Osteoblast (primary cell): ENCODE measurements around the gene SEPTIN8. TPM values are rescaled to one million over a fixed set of nuclear protein-coding genes. Genes with fewer than 3 reads are reported as not detected.
A peak's percentile ranks its signal among the peaks of the same experiment; 100 is the strongest.

Experiments used
- DNase-seq: peaks from one replicate; pipeline ENCODE4 v3.0.0; 2011; ENCODE audit warnings: low spot score, mixed read lengths; ENCODE audit not compliant: insufficient read length; ENCODE audit errors: missing footprints
- H2AFZ ChIP-seq: 2 replicates; pipeline ENCODE4 v1.6.0; 2011; ENCODE audit warnings: mild to moderate bottlenecking, low read length
- H3K27ac ChIP-seq: 2 replicates; pipeline ENCODE4 v1.5.1; 2011; ENCODE audit warnings: mild to moderate bottlenecking, low read depth, low read length, moderate library complexity
- H3K27me3 ChIP-seq: 2 replicates; pipeline ENCODE4 v1.6.0; 2012; ENCODE audit warnings: mild to moderate bottlenecking, control low read depth, inconsistent platforms, low read length, moderate library complexity; ENCODE audit not compliant: insufficient read depth
- H3K36me3 ChIP-seq: 2 replicates; pipeline ENCODE4 v1.5.1; 2011; ENCODE audit warnings: mild to moderate bottlenecking, low read length, control low read depth, moderate library complexity; ENCODE audit not compliant: insufficient read depth
- H3K4me1 ChIP-seq: 2 replicates; pipeline ENCODE4 v1.5.1; 2011; ENCODE audit warnings: mild to moderate bottlenecking, low read length, control low read depth, moderate library complexity; ENCODE audit not compliant: insufficient read depth
- H3K4me2 ChIP-seq: 2 replicates; pipeline ENCODE4 v1.6.0; 2011; ENCODE audit warnings: mild to moderate bottlenecking, low read length; ENCODE audit not compliant: insufficient read depth
- H3K4me3 ChIP-seq: fragments of 200-600 bp; sonication (generic); 3 replicates; pipeline ENCODE4 v1.5.1; 2012; ENCODE audit warnings: mild to moderate bottlenecking, low read length, inconsistent platforms; ENCODE audit not compliant: insufficient read depth
- H3K79me2 ChIP-seq: 2 replicates; pipeline ENCODE4 v1.6.0; 2012; ENCODE audit warnings: mild to moderate bottlenecking, low read length, control low read depth, inconsistent platforms; ENCODE audit not compliant: insufficient read depth
- H3K9me3 ChIP-seq: 2 replicates; pipeline ENCODE4 v1.5.1; 2011; ENCODE audit warnings: low read depth, low read length, control low read depth
- H4K20me1 ChIP-seq: 2 replicates; pipeline ENCODE4 v1.6.0; 2012; ENCODE audit warnings: mild to moderate bottlenecking, low read length, control low read depth; ENCODE audit not compliant: insufficient read depth
- CTCF ChIP-seq: IDR thresholded peaks from 2 replicates; pipeline ENCODE4 v1.5.1; 2011; ENCODE audit warnings: mild to moderate bottlenecking, low read depth, low read length, moderate library complexity; ENCODE audit errors: extremely low read depth
- total RNA-seq: library from RNA; depleted of rRNA; stranded (reverse); fragments of >200 nt; gene quantifications from 2 replicates; pipeline ENCODE4 v1.2.3, GENCODE V29; 2012

SEPTIN8 gene
- total RNA-seq, 1 donor = 33.7 TPM

- peak; percentile 58 for DNase-seq
- Histone ChIP-seq H3K9me3 (no peaks in the 10 kb centered on the region), H2AFZ (no peak overlapping the region), H3K36me3 (peaks cover 38% of the 10 kb centered on the region), H3K4me3 (no peak overlapping the region), H3K27ac (no peak overlapping the region), H3K4me2 (no peak overlapping the region), H4K20me1 (peaks cover 16% of the 10 kb centered on the region), H3K79me2 (peaks cover 8% of the 10 kb centered on the region), H3K27me3 (no peaks in the 10 kb centered on the region), H3K4me1 (no peaks in the 10 kb centered on the region)
- TF ChIP-seq CTCF = no peak
These were observed 15.5 kb downstream of the SEPTIN8 start for GRCh38 chr5:132761321-132762240.

GRCh38 chr5:132760601-132761317 lies 16.3 kb downstream of the SEPTIN8 start:
- Histone ChIP-seq H3K79me2 (no peaks in the 10 kb centered on the region), H3K4me2 (no peak overlapping the region), H3K4me3 (no peak overlapping the region), H3K27me3 (no peaks in the 10 kb centered on the region), H3K36me3 (peaks cover 38% of the 10 kb centered on the region), H2AFZ (no peak overlapping the region), H3K4me1 (no peaks in the 10 kb centered on the region), H4K20me1 (peaks cover 8% of the 10 kb centered on the region), H3K27ac (no peak overlapping the region), H3K9me3 (no peaks in the 10 kb centered on the region)
- TF ChIP-seq CTCF = no peak
- peak; percentile 79 for DNase-seq

- Histone ChIP-seq H3K27ac (no peak overlapping the region), H3K36me3 (peaks cover 36% of the 10 kb centered on the region), H3K4me2 (no peak overlapping the region), H3K9me3 (no peaks in the 10 kb centered on the region), H3K4me3 (no peak overlapping the region), H3K79me2 (no peaks in the 10 kb centered on the region), H3K27me3 (no peaks in the 10 kb centered on the region), H4K20me1 (peaks cover 9% of the 10 kb centered on the region), H2AFZ (no peak overlapping the region), H3K4me1 (no peaks in the 10 kb centered on the region)
- TF ChIP-seq CTCF = no peak
- no peak for DNase-seq
These were observed 17.0 kb downstream of the SEPTIN8 start for GRCh38 chr5:132760049-132760420.
